HG03439 (cell line): ENCODE measurements around the gene MC5R.
"Not testable (repeated sequence)": the region's sequence is repeated elsewhere in the genome, so short reads cannot be mapped to it uniquely, and the experiment has no call there.

Experiments used
- ATAC-seq: cut with Tn5 transposase; IDR thresholded peaks from one replicate; pipeline ENCODE4 v1.9.1; 2021; ENCODE audit warnings: mild to moderate bottlenecking, moderate library complexity; ENCODE audit not compliant: unreplicated experiment

MC5R gene

DNA sequence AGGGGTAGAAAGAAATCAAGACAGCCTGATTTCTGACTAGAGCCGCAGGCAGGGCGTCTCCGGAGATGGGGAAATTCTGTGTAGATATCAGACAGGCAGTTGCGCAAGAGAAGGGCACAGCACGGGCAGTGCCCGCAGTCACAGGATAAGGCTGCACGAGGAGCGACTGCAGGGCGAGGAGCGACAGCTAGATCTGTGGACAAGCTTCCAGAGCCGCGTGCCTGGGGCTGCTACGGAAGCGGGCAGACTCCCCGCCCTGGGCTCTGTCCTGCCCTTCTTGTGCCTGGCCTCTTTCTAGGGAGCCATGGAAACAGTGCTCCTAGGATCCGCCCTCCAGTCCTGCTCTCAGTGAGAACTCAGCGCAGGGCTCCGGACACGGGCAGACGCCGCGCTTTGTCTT is 12.6 kb downstream of the MC5R start:
- ATAC-seq: no peak

DNA sequence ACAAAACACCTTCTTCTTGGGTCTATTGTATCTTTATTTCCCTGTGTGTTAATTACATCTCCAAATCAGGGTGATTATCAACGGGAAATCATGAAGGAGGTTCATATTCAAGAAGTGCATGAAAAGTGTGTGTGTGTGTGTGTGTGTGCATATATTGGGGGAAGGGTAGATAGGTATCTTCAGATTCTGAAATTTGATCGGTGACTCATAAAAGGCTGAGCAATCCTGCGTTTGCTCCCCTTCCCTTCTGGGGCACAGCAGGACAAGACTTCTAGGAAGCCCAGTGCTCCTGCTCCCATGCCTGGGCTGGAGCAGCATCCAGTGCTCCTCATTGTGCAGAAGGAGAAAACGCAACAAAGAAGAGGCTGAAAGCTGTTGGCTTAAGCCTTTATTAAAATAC is 25.8 kb downstream of the MC5R start:
- no peak for ATAC-seq

DNA sequence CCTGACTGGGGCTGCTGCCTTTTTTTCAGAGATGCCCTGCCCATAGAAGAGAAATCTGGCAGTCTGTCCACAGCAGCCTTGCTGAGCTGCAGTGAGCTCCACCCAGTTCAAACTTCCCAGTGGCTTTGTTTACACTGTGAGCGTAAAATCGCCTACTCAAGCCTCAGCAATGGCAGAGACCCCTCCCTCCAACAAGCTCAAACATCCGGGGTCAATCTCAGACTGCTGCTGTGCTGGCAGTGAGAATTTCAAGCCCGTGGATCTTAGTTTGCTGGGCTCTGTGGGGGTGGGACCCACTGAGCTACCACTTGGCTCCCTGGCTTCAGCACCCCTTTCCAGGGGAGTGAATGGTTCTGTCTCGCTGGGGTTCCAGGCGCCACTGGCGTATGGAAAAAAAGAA is 38.9 kb downstream of the MC5R start:
- not testable (repeated sequence) for ATAC-seq

DNA sequence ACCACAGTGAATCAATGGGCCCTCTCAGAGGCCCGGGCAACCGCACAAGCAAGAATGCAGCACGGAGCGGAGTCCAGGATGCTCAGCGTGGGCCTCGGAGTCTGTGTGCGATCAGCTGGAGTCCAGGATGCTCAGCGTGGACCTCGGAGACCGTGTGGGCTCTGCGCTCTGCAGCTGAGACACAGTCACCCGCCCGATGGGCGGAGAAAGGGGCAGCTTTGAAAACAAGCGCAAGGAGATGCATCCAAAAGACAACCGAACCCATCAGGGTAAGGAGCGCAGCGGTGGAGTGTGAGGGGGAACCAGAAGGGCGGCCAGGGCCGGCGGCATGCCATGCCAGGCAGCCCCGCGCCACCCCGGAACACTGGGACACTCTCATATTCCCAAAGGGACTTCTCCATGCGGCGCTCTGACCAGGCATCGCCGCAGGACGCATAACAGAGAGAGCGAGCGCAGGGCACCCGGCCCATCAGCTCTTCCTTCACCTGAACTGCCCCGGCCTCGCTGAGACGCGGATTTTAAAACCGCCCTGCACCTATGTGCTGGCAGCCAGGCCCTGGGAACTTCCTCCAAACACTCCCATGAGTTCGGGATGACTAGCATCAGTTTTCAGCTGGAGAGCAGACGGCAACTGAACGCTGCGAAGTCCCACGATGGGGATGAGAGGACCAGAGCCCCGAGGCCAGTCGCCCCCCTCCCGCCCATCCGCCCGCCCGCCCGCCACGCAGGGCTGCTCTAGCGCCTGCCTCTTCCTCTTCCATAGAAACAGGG is 44.7 kb downstream of the MC5R start:
- ATAC-seq: no peak

DNA sequence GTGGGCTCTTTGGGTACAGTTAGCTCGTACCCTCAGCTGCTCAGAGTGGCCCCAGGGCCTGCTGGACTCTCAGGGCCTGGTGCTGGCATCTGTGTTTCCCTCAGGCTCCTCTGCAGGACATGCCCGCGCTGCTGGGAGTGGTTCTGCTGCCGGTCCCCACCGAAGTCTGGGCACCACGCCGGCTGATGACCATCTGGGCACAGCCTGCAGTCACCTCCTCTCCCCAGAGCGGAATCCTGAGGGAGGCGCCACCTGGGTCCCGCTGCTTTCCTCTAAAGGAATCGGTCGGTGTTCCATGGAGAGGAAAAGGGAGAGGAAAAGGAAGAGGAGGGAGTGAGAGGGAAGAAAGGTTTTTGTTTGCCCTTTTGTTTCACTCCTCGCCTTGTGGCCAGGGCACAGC is 47.8 kb downstream of the MC5R start:
- ATAC-seq: no peak

DNA sequence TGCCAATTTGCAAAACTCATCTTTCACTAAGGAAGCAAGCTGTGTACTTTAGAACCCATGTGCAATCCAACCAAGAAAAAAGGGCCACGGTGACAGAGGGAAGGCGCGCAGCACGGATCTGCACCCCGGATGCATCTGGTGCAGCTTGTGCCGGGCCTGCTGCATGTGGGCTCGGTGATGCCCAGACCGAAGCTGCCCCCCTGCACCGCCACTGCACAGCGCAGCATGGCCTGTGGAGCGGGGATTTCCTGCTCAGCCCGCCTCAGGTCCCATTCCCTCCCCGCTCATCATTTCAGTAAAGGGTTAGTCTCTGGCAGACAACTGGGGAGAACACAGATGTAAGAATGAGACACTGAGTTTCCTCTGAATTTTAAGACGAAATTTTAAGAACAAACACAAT is 48.4 kb downstream of the MC5R start:
- no peak for ATAC-seq

DNA sequence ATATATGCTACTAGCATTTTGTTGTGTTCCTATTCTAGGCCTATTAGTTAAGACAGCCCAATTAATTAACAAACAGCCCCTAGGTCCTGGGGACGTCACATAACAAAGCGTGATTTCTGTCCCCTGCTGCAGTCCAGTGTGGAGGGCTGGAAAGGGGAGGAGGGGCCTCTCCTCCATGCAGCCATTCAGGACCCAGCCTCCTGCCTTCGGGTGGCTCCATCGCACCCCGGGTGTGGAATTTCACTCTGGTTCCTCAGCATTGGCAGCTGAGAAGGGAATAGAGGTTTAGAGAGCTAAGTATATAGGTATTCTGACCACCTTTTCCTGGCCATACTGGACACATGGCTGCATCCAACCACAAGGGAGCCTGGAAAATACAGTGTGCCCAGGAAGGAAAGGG is 49.0 kb downstream of the MC5R start:
- ATAC-seq: no peak

DNA sequence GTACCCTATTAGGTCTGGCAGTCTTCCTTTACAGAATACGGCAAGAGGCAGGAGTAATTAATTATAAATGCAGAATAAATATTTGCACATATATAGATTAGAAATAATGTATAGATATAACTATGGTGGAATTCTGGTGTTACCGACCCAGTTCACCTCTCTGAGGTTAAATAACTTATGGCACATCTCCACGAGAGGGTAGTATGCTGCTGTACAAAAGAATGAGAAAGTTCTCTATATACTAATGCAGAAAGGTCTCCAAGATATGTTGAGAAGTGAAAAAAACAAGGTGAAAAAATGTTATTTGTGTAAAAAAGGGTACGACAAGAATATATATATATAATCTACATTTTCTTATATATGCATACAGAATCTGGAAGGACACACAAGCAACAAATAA is 50.6 kb downstream of the MC5R start:
- no peak for ATAC-seq
